ENCODE measurements around the gene SCYL3.

GRCh38 chr1:169941982-169942830, 48.5 kb upstream of the SCYL3 start:
- TF ChIP-seq, protein P1, sequence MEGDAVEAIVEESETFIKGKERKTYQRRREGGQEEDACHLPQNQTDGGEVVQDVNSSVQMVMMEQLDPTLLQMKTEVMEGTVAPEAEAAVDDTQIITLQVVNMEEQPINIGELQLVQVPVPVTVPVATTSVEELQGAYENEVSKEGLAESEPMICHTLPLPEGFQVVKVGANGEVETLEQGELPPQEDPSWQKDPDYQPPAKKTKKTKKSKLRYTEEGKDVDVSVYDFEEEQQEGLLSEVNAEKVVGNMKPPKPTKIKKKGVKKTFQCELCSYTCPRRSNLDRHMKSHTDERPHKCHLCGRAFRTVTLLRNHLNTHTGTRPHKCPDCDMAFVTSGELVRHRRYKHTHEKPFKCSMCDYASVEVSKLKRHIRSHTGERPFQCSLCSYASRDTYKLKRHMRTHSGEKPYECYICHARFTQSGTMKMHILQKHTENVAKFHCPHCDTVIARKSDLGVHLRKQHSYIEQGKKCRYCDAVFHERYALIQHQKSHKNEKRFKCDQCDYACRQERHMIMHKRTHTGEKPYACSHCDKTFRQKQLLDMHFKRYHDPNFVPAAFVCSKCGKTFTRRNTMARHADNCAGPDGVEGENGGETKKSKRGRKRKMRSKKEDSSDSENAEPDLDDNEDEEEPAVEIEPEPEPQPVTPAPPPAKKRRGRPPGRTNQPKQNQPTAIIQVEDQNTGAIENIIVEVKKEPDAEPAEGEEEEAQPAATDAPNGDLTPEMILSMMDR (IDR thresholded peaks at IDR 0.05): no peak
- no peak for TF ChIP-seq POLR2A (IDR thresholded peaks at IDR 0.05)
- TF ChIP-seq POLR2AphosphoS5 (IDR thresholded peaks at IDR 0.05): no peak
